GM19238 (cell line): ENCODE measurements around the gene LMO2.
"Not testable (repeated sequence)": the region's sequence is repeated elsewhere in the genome, so short reads cannot be mapped to it uniquely, and the experiment has no call there.

ENCODE experiments used
- DNase-seq: peaks from one replicate; pipeline ENCODE4 v3.0.0; 2011; ENCODE audit warnings: low spot score; ENCODE audit not compliant: insufficient read length

The LMO2 gene

DNA sequence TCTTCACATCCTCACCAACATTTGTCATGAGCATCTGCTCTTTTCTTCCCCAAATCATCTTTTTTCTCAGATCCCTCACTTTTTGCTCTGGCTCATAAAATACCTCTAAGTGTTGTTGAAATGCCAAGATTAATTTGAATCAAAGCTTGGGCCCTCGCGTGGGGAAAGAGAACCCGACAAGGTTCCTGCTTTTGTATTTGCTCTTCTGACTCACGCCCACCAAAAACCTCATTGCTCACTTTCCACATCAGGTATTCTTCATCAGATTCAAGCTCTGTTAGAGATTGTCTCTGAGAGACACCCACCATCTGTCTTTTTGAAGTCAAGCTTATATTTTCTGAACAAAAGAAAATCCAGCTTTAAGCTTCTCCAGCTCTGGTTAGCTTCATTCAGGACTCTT lies 64.7 kb downstream of the LMO2 start:
- no peak for DNase-seq

DNA sequence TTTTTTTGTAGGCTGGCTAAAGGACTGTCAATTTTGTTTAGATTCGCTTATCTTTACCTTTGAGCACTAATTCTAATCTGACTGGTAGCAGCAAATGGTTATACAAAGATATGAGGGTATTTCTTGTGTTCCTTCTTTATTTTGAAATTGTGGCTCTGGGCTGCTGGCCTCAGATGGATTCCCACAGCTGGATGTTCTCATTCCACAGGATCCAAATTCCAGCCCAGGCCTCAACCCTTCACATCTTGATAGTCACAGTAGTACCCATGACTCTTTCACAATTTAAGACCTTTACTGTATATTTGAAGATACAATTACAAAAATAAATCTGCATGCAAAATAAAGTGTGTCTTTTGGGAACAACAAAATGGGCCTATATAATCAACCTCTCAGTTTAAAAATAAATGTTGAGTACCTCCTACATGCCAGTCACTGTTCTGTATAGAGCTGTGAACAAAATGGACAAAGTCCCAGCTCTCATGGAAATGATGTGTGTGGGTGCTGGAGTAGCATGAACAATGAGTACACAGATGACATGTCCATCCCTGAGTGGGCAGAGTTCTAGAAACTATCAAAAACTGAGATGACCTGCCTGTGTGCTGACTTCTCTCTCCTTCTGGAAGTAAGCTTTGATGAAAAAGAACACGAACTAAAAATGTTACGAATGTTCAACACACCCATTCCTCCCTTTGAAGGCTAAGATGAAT lies 65.9 kb downstream of the LMO2 start:
- DNase-seq, result no peak

DNA sequence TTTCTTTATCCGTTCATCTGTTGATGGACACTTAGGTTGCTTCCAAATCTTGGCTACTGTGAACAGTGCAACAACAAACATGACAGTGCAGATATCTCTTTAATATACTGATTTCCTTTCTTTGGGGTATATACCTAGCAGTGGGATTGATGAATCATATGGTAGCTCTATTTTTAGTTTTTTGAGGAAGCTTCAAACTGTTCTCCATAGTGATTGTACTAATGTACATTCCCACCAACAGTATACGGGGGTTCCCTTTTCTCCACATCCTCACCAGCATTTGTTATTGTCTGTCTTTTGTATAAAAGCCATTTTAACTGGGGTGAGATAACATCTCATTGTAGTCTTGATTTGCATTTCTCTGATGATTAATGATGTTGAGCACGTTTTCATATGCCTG lies 68.9 kb downstream of the LMO2 start:
- not testable (repeated sequence) for DNase-seq

DNA sequence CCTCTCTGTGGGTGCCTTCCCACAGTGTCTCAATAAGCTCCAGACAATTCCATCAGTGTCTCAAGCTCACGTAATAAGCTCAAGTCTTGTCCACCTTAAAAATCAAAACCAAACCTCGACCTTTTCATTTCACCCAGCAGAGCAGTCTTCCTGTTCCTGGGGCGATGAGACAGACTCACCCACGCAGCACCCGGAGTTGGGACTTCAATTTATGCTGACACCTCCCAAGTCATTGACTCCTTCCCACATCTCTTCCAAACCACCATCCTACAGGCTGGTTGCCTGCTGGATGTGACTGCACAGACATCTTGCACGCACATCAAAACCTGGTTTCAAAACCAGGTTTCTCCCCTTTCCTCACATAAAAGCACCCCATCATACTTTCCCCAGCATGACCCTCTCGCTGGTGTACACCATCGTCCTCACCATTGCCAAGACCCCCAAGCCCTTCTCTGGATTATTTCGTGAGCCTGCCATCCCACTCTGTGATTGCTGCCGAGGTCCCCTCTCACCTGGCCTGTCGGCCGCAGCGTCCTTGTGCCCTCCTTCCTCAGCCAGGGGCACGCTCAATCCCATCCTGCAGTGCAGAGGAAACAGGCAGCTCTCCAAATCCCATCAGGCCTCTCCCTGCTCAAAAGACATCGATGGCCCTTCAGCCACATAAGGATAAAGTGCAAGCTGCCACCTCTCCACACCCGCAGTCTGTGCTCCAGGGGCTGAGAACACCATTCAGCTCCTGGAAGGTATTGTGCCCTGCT lies 72.4 kb downstream of the LMO2 start:
- DNase-seq, result no peak
